ENCODE results near the gene IL1A.
A peak's percentile ranks its signal among the peaks of the same experiment; 100 is the strongest.
"Not testable (repeated sequence)": the region's sequence is repeated elsewhere in the genome, so short reads cannot be mapped to it uniquely, and the experiment has no call there.

IL1A gene

GRCh38 chr2:112784199-112785189, at the start of gene IL1A:
Gene IL1A, minus strand, starts transcription at chr2:112784493. Its CDS starts 723 bp downstream, at chr2:112783770.
- DNase-seq (ENCODE audit: low read depth): peak; percentile 69

- no peak for DNase-seq (ENCODE audit: low read depth)
These were observed 49.7 kb upstream of the IL1A start for GRCh38 chr2:112833976-112834375.

- not testable (repeated sequence) for DNase-seq (ENCODE audit: low read depth)
These were observed 49.3 kb upstream of the IL1A start for GRCh38 chr2:112833639-112833931.

- DNase-seq (ENCODE audit: low read depth): no peak
These were observed 48.7 kb upstream of the IL1A start for GRCh38 chr2:112832841-112833638.

GRCh38 chr2:112831946-112832840, 47.9 kb upstream of the IL1A start:
- DNase-seq (ENCODE audit: low read depth): no peak

- DNase-seq (ENCODE audit: low read depth): no peak
These were observed 47.2 kb upstream of the IL1A start for GRCh38 chr2:112831513-112831845.

- DNase-seq (ENCODE audit: low read depth): no peak
These were observed 46.6 kb upstream of the IL1A start for GRCh38 chr2:112830682-112831512.

GRCh38 chr2:112829961-112830681, 45.8 kb upstream of the IL1A start:
- DNase-seq (ENCODE audit: low read depth): no peak

- no peak for DNase-seq (ENCODE audit: low read depth)
These were observed 45.0 kb upstream of the IL1A start for GRCh38 chr2:112829101-112829960.

GRCh38 chr2:112828251-112828691, 44.0 kb upstream of the IL1A start:
- DNase-seq (ENCODE audit: low read depth): no peak

- no peak for DNase-seq (ENCODE audit: low read depth)
These were observed 43.4 kb upstream of the IL1A start for GRCh38 chr2:112827604-112828185.

GRCh38 chr2:112827009-112827408, 42.7 kb upstream of the IL1A start:
- no peak for DNase-seq (ENCODE audit: low read depth)

GRCh38 chr2:112825706-112826105, 41.4 kb upstream of the IL1A start:
- DNase-seq (ENCODE audit: low read depth): no peak

- no peak for DNase-seq (ENCODE audit: low read depth)
These were observed 40.4 kb upstream of the IL1A start for GRCh38 chr2:112824694-112825085.

- DNase-seq (ENCODE audit: low read depth): no peak
These were observed 37.4 kb upstream of the IL1A start for GRCh38 chr2:112821682-112822081.

- DNase-seq (ENCODE audit: low read depth): no peak
These were observed 36.8 kb upstream of the IL1A start for GRCh38 chr2:112821142-112821541.

GRCh38 chr2:112820343-112820742, 36.0 kb upstream of the IL1A start:
- no peak for DNase-seq (ENCODE audit: low read depth)

GRCh38 chr2:112819081-112819480, 34.8 kb upstream of the IL1A start:
- DNase-seq (ENCODE audit: low read depth): no peak

Measured in HS-5 (cell line).